GM12872 (cell line): ENCODE results near the gene TKT.

Experiments
- TF ChIP-seq, protein P1 (sequence below): IDR thresholded peaks from 3 replicates; pipeline ENCODE4 v1.5.1; 2011; ENCODE audit warnings: low read depth, mild to moderate bottlenecking, low read length, moderate library complexity; ENCODE audit not compliant: insufficient read depth

Gene TKT

GRCh38 chr3:53191836-53192480, 63.9 kb downstream of the TKT start:
- TF ChIP-seq, protein P1, sequence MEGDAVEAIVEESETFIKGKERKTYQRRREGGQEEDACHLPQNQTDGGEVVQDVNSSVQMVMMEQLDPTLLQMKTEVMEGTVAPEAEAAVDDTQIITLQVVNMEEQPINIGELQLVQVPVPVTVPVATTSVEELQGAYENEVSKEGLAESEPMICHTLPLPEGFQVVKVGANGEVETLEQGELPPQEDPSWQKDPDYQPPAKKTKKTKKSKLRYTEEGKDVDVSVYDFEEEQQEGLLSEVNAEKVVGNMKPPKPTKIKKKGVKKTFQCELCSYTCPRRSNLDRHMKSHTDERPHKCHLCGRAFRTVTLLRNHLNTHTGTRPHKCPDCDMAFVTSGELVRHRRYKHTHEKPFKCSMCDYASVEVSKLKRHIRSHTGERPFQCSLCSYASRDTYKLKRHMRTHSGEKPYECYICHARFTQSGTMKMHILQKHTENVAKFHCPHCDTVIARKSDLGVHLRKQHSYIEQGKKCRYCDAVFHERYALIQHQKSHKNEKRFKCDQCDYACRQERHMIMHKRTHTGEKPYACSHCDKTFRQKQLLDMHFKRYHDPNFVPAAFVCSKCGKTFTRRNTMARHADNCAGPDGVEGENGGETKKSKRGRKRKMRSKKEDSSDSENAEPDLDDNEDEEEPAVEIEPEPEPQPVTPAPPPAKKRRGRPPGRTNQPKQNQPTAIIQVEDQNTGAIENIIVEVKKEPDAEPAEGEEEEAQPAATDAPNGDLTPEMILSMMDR, result no peak

GRCh38 chr3:53190659-53191058, 65.2 kb downstream of the TKT start:
- TF ChIP-seq, protein P1, result no peak

GRCh38 chr3:53189276-53189675, 66.5 kb downstream of the TKT start:
- TF ChIP-seq, protein P1, result no peak

DNA sequence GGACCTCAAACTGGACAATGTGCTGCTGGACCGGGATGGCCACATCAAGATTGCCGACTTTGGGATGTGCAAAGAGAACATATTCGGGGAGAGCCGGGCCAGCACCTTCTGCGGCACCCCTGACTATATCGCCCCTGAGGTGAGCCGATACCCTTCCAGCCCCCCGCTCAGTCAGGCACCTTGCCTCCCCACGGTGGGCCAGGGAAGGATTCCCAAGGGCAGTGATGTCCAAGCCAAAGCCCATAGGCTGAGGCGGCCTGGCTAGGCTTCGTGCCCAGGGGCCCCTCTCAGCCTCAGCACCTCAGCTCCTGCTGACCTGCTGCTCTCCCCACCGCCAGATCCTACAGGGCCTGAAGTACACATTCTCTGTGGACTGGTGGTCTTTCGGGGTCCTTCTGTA, 67.1 kb downstream of the TKT start:
- TF ChIP-seq, protein P1, result no peak

DNA sequence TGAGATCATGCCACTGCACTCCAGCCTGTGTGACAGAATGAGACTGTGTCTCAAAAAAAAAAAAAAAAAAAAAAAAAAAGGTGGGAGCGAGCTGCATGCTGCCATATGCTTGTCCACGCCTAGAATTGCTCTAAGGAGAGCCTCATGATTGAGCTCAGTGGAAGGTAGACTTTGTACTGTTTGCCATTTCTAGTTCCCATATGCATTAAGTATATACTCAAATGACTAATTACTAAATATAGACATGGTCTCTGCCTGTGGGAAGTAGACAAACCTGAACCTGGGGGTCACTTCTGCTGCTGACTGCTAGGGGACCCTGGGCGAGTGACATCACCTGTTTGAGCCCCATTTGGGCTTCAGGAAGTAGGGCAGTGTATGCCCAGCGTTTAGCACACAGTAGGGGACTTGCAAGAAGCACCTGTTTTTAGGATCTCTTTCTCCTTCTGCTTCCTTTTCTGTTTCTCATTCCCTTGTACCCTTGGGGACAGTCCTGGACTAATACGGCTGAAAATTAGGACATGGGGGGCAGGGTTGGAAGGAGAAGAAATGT, 67.6 kb downstream of the TKT start:
- TF ChIP-seq, protein P1, result no peak

DNA sequence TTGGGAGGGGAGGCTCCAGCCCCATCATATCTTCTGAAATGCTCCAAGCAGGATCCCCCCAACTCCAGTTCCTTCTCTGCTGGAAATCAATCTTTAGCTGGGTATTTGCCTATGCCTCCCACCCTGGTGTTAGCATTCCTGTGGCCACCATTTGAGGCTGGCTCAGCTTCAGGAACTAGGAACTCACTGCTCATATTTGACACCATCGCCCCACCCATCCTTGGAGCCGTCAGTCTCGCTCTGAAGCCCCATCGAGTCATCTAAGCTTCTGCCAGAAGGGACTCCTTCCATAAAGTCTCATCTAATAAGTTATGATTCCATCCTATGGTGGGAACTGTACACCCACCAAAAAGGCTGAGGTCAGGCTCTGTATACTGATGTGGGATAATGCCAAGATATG, 68.4 kb downstream of the TKT start:
- TF ChIP-seq, protein P1, result no peak

DNA sequence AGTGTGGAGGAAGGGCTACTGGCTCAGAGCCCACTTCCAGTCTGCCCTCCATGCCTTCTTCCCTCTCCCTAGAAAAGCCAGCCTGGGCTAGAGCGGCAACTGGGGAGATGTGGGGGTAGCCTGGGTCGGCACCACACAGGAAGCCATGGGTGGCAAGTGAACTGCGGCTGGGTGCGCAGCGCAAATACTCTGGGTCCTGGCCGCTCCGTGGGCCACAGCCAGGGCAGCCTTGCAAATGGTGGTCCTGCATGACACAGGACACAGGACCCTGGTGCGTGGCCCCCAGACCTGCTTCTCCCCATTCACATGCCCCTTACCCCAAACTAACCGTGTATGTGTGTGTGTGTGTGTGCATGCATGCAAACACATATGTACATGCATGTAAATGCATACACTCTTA, 69.1 kb downstream of the TKT start:
- TF ChIP-seq, protein P1, result no peak
